ENCODE data around the gene ZNF616.
"Not testable (repeated sequence)": the region's sequence is repeated elsewhere in the genome, so short reads cannot be mapped to it uniquely, and the experiment has no call there.

ZNF616 gene

DNA sequence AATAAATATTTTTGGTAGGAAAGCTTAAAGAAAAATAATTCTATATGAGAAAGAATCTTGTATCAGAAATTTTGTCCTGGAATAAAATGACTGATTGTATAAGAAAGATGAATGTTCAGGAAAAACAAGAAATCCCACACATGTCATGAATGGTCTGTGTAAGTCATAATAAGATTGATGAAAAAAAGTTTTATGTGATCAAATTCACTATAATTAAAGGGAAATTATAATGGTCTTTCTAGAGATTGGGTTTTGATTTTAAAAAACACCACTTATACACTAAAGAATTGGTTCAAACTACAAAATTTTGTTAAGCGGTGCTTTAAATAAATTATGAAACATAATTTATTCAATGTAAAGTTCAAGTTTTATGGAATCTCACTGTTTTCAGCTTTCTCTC lies 37.0 kb downstream of the ZNF616 start:
- Histone ChIP-seq H3K9me3 (ENCODE audit: control insufficient read depth, insufficient read depth, low read depth, low read length) (peaks cover 75% of the 10 kb centered on the region), H3K4me3 (ENCODE audit: low read depth, low read length) (no peak overlapping the region), H3K27ac (ENCODE audit: low read depth, low read length) (no peak overlapping the region), H3K4me1 (ENCODE audit: control insufficient read depth, insufficient read depth, low read length) (no peaks in the 10 kb centered on the region), H3K9ac (ENCODE audit: low read length) (no peak overlapping the region), H3K36me3 (ENCODE audit: control insufficient read depth, insufficient read depth, low read length) (no peaks in the 10 kb centered on the region), H3K27me3 (ENCODE audit: control insufficient read depth, insufficient read depth, low read length) (no peaks in the 10 kb centered on the region)

DNA sequence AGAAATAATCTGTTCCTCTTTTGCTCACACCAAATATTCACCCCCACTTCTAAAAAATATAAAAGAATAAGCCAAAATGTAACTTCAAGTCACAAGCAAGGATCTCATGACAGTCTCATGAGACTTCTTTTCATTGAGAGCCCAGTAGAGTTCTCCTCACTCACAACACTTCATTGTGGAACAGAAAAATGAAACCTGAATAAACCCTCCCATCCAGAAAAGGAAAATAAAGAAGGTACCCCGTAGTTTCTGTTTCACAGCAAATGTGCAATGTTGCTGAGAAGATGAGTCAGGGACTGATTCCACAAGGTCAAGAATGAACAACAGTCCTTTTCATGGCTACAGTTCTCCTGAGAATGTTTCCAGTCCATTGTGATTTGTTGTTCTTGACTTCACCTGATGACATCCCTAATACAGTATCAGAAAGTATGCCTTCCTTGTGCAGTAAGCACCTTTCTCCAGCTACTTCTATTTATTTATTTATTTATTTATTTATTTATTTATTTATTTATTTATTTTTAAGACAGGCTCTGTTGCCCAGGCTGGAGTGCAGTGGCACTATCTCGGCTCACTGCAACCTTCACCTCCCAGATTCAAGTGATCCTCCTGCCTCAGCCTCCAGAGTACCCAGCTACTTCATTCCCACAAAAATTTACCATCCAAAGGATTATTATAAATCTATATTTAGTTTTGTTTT lies 37.7 kb downstream of the ZNF616 start:
- Histone ChIP-seq H3K4me3 (ENCODE audit: low read depth, low read length) (no peak overlapping the region), H3K9me3 (ENCODE audit: control insufficient read depth, insufficient read depth, low read depth, low read length) (peaks cover 75% of the 10 kb centered on the region)

DNA sequence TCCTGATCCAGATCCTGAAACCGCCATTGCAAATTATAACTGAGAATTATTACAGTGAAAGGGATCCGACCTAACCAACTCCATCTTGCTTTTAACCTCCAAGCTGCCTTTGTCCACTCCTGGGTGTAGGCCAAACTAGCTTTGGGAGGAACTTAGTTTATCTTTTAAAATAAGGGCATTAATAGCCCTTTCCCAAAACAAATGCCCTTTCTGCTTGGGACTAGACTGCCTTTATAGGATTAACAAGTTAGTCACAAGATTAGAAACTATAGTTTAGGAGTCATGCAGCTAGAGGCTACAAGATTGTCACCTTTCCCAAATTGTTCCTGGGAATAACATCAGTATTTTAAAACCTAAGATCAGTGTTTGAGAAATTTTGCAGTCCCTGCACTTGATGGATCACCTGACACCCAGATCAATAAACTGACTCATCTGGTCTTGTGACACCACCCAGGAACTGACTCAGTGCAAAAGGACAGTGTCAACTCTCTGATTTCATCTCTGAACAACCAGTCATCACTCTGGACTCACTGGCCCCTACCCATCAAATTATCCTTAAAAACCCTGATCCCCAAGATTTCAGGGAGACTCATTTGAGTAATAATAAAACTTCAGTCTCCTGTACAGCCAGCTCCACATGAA lies 40.1 kb downstream of the ZNF616 start:
- Histone ChIP-seq H3K9ac (ENCODE audit: low read length) (no peak overlapping the region), H3K4me3 (ENCODE audit: low read depth, low read length) (no peak overlapping the region), H3K27ac (ENCODE audit: low read depth, low read length) (no peak overlapping the region), H3K4me1 (ENCODE audit: control insufficient read depth, insufficient read depth, low read length) (no peaks in the 10 kb centered on the region), H3K36me3 (ENCODE audit: control insufficient read depth, insufficient read depth, low read length) (no peaks in the 10 kb centered on the region), H3K27me3 (ENCODE audit: control insufficient read depth, insufficient read depth, low read length) (no peaks in the 10 kb centered on the region), H3K9me3 (ENCODE audit: control insufficient read depth, insufficient read depth, low read depth, low read length) (peaks cover 66% of the 10 kb centered on the region)

More for the DNA sequence above, 37.7 kb downstream of the ZNF616 start:
- Histone ChIP-seq H3K27ac (ENCODE audit: low read depth, low read length) (no peak overlapping the region), H3K9ac (ENCODE audit: low read length) (no peak overlapping the region), H3K4me1 (ENCODE audit: control insufficient read depth, insufficient read depth, low read length) (no peaks in the 10 kb centered on the region), H3K36me3 (ENCODE audit: control insufficient read depth, insufficient read depth, low read length) (no peaks in the 10 kb centered on the region), H3K27me3 (ENCODE audit: control insufficient read depth, insufficient read depth, low read length) (no peaks in the 10 kb centered on the region)

DNA sequence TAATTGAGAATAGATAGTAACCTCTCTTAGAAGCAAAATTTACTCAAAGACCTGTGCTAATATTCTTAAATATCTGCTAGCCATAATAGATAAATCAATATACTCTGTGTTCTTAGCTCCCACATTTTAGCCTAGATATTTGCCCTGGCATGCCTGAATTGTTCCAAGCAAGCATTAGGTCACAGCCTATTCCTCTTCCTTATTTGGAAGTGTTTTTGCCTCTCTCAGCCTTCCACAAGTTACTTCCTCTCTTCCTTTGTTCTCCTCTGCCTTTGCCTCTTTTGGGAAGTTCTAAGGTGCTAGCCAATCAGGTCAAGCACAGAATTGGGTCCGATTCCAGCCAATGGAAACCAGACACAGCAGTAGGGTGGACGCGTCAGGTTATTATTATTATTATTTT lies 43.3 kb downstream of the ZNF616 start:
- H3K9ac ChIP-seq (ENCODE audit: low read length); H3K4me3 ChIP-seq (ENCODE audit: low read depth, low read length); H3K4me1 ChIP-seq (ENCODE audit: control insufficient read depth, insufficient read depth, low read length); H3K27me3 ChIP-seq (ENCODE audit: control insufficient read depth, insufficient read depth, low read length); H3K27ac ChIP-seq (ENCODE audit: low read depth, low read length); H3K36me3 ChIP-seq (ENCODE audit: control insufficient read depth, insufficient read depth, low read length): not testable (repeated sequence)
- peaks cover 47% of the 10 kb centered on the region for H3K9me3 ChIP-seq (ENCODE audit: control insufficient read depth, insufficient read depth, low read depth, low read length)

DNA sequence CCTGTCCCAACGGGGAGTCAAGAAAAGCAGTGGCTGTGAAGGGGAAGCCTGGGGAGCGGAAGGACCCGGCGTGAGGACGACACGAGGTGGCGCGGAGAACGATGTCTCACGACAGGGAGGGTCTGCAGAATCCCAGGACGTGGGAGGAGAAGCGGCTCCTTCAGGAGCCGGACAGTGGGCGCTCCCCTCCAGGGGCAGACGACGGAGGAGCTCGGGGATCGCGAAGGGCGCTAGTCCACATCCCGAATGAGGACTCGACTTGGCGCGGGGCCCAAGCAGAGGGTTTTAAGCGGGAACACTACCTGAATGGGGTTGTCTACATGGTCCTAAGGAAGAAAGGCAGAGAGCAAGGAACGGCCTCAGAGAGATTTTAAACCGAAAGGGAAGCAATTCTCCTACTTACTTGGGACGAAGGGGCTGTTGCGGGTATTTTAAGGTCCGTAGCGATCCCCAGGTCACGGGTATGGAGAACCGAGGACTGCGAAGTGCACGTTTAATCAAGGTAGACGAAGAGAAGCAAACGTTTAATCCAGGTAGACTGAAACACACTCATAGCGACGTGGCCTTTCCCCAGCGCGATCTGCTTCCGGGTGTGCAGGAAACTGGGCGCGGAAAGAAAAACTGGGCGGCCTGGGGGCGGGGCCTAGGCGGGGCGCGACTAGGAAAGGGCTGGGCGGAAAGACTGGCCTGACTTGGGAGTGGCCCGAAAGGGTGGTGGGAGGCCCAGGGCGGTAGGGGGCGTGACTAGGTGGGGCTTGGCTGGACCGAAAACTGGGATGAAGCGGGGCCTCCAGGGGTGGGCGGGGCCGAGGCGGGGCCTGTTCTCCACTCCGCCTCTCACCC lies 44.3 kb downstream of the ZNF616 start, which contains the start of gene ZNF841:
Gene ZNF841, minus strand, starts transcription at position 594 of the 843 bp plus-strand sequence. CDS start 10,964 bp downstream, outside the sequence.
- no peaks in the 10 kb centered on the region for H3K27me3 ChIP-seq (ENCODE audit: control insufficient read depth, insufficient read depth, low read length)
- peak within 1 kb of the TSS; percentile 12; the same call in 1 of the 2 replicates for H3K27ac ChIP-seq (ENCODE audit: low read depth, low read length)
- peak within 1 kb of the TSS; percentile 86 for H3K9ac ChIP-seq (ENCODE audit: low read length)
- no peaks in the 10 kb centered on the region for H3K4me1 ChIP-seq (ENCODE audit: control insufficient read depth, insufficient read depth, low read length)
- peaks cover 8% of the 10 kb centered on the region for H3K36me3 ChIP-seq (ENCODE audit: control insufficient read depth, insufficient read depth, low read length)
- H3K4me3 ChIP-seq (ENCODE audit: low read depth, low read length) = peak within 1 kb of the TSS; percentile 94
- peaks cover 42% of the 10 kb centered on the region for H3K9me3 ChIP-seq (ENCODE audit: control insufficient read depth, insufficient read depth, low read depth, low read length)

DNA sequence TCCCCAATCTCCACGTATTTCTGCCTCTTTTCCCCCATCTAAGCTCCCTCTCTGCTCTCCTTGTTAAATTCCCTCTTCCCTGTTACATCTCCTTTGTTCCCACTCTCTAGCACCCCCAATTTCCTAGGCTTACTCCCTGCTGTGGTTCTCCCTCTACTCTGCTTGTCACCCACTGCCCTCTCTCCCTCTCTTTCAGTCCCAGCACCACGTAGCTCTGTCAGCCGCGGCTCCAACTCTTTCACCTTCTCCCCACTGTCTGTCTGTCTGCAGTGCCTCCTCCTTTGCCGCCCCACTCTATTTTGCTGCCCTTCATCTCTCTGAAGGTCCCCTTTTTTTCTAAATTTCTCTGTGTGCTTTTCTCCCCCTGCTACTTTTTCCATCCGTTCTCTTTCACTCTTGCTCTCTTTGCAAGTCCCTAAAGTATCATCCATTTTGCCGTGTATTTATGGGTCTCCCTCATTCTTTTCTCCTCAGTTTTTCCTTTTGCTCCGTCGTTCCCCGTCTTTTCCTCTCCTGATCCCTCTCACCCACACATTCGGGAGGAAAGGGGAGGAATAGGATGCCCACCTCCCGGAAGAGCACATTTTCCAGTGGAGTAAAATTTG lies 45.1 kb downstream of the ZNF616 start:
- H3K4me3 ChIP-seq (ENCODE audit: low read depth, low read length) = peak overlapping the region; percentile 94
- H3K27ac ChIP-seq (ENCODE audit: low read depth, low read length) = no peak overlapping the region
- H3K4me1 ChIP-seq (ENCODE audit: control insufficient read depth, insufficient read depth, low read length) = no peaks in the 10 kb centered on the region
- H3K36me3 ChIP-seq (ENCODE audit: control insufficient read depth, insufficient read depth, low read length) = peaks cover 12% of the 10 kb centered on the region
- H3K9ac ChIP-seq (ENCODE audit: low read length) = peak overlapping the region; percentile 86
- peaks cover 39% of the 10 kb centered on the region for H3K9me3 ChIP-seq (ENCODE audit: control insufficient read depth, insufficient read depth, low read depth, low read length)
- no peaks in the 10 kb centered on the region for H3K27me3 ChIP-seq (ENCODE audit: control insufficient read depth, insufficient read depth, low read length)

DNA sequence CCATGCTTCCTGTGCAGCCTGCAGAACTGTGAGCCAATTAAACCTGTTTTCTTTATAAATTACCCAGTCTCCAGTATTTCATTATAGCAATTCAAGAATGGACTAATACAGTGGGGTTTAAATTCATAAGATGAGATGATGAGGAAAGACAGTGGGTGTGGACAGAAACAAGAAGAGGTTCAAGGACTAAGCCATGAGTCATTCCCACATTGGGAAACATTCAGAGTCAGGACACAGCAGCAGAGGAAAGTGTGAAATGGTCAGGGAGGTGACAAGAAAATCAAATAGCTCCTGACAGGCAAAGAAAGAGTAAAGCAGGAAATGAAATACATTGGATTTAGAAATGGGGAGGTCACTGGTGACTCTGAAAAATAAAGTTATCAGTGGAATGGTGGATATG lies 53.3 kb downstream of the ZNF616 start:
- H3K9ac ChIP-seq (ENCODE audit: low read length) = no peak overlapping the region
- peaks cover 38% of the 10 kb centered on the region for H3K9me3 ChIP-seq (ENCODE audit: control insufficient read depth, insufficient read depth, low read depth, low read length)
- no peak overlapping the region for H3K27ac ChIP-seq (ENCODE audit: low read depth, low read length)
- no peak overlapping the region for H3K4me3 ChIP-seq (ENCODE audit: low read depth, low read length)
- no peaks in the 10 kb centered on the region for H3K4me1 ChIP-seq (ENCODE audit: control insufficient read depth, insufficient read depth, low read length)
- no peaks in the 10 kb centered on the region for H3K27me3 ChIP-seq (ENCODE audit: control insufficient read depth, insufficient read depth, low read length)
- H3K36me3 ChIP-seq (ENCODE audit: control insufficient read depth, insufficient read depth, low read length) = peaks cover 82% of the 10 kb centered on the region

DNA sequence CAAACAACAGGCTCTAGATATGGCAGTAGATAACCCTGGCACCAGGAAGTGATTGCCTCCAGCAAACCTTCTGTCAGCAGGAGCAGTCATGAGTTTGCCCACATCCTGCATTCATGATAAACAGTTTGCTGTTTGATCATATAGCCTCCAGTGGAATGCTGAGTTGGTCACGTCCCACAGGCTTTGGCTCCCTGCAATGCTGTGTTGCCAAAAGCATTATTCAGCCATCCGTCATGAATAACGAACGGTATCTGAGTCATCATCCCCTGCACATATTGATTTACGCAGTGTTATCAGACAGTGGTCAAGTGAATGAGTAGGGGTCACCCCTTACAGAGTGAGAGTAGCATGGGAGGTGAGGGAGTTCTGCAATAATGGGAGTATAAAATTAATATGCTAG lies 69.2 kb downstream of the ZNF616 start:
- no peaks in the 10 kb centered on the region for H3K4me1 ChIP-seq (ENCODE audit: control insufficient read depth, insufficient read depth, low read length)
- H3K36me3 ChIP-seq (ENCODE audit: control insufficient read depth, insufficient read depth, low read length) = peaks cover 88% of the 10 kb centered on the region
- H3K27me3 ChIP-seq (ENCODE audit: control insufficient read depth, insufficient read depth, low read length) = no peaks in the 10 kb centered on the region
- no peak overlapping the region for H3K9ac ChIP-seq (ENCODE audit: low read length)
- no peak overlapping the region for H3K4me3 ChIP-seq (ENCODE audit: low read depth, low read length)
- H3K9me3 ChIP-seq (ENCODE audit: control insufficient read depth, insufficient read depth, low read depth, low read length) = peaks cover 74% of the 10 kb centered on the region
- no peak overlapping the region for H3K27ac ChIP-seq (ENCODE audit: low read depth, low read length)

DNA sequence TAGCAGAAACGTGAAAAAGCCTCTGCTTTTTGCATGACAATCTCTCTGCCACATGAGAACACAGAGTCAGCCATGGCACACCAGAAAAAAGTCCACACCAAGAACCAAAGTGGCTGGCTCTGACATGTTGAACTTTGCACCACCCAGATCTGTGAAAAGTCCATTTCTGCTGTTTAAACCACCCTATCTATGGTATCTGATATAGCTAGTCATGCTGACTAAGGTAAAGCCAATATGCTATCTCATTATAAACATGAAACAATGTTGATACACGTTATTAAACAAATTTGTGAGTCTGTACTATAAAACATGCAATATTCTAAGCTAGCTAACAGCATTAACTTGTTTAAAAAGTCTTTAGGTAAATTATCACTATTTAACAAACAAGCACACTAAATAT lies 70.1 kb downstream of the ZNF616 start:
- no peak overlapping the region for H3K27ac ChIP-seq (ENCODE audit: low read depth, low read length)
- no peak overlapping the region for H3K9ac ChIP-seq (ENCODE audit: low read length)
- no peaks in the 10 kb centered on the region for H3K27me3 ChIP-seq (ENCODE audit: control insufficient read depth, insufficient read depth, low read length)
- peaks cover 74% of the 10 kb centered on the region for H3K9me3 ChIP-seq (ENCODE audit: control insufficient read depth, insufficient read depth, low read depth, low read length)
- H3K36me3 ChIP-seq (ENCODE audit: control insufficient read depth, insufficient read depth, low read length) = peaks cover 88% of the 10 kb centered on the region
- H3K4me3 ChIP-seq (ENCODE audit: low read depth, low read length) = no peak overlapping the region
- no peaks in the 10 kb centered on the region for H3K4me1 ChIP-seq (ENCODE audit: control insufficient read depth, insufficient read depth, low read length)

DNA sequence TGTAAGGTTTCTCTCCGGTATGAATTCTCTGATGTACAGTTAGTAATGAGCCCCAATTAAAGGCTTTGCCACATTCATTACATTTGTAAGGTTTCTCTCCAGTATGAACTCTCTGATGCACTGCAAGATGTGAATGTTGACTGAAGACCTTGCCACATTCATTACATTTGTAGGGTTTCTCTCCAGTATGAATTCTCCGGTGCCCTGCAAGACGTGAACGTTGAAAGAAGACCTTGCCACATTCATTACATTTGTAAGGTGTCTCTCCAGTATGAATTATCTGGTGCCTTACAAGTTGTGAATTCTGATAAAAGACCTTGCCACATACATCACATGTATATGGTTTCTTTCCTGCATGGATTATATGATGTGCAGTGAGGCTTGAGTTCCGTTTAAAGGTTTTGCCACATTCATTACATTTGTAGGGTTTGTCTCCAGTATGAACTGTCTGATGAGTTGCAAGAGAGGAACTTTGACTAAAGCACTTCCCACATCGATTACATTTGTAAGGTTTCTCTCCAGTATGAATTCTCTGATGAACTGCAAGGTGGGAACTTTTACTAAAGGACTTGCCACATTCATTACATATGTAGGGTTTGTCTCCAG lies 73.4 kb downstream of the ZNF616 start:
- H3K27me3 ChIP-seq (ENCODE audit: control insufficient read depth, insufficient read depth, low read length) = no peaks in the 10 kb centered on the region
- no peaks in the 10 kb centered on the region for H3K4me1 ChIP-seq (ENCODE audit: control insufficient read depth, insufficient read depth, low read length)
- peaks cover 82% of the 10 kb centered on the region for H3K36me3 ChIP-seq (ENCODE audit: control insufficient read depth, insufficient read depth, low read length)
- H3K4me3 ChIP-seq (ENCODE audit: low read depth, low read length) = no peak overlapping the region
- no peak overlapping the region for H3K27ac ChIP-seq (ENCODE audit: low read depth, low read length)
- peaks cover 88% of the 10 kb centered on the region for H3K9me3 ChIP-seq (ENCODE audit: control insufficient read depth, insufficient read depth, low read depth, low read length)
- H3K9ac ChIP-seq (ENCODE audit: low read length) = no peak overlapping the region
